Activated naive CD4-positive, alpha-beta T cell treated with anti-CD3 and anti-CD28 coated beads for 36 hours (primary cell): ENCODE data around the gene GRK6. TPM values are rescaled to one million over a fixed set of nuclear protein-coding genes. Genes with fewer than 3 reads are reported as not detected.

ENCODE experiments used
- CTCF ChIA-PET: fragments of 350-600 bp; sonication (Branson Sonifier 250); formaldehyde crosslinking; loops from one replicate; lab custom pipeline; 2021; ENCODE audit warnings: antibody characterized with exemption; lab: Charles Lee
- DNase-seq: peaks from one replicate; pipeline ENCODE4 v3.0.0-alpha.2; 2020
- H3K27ac Mint-ChIP-seq: one replicate; pipeline ENCODE4 v1.8.0; 2021; ENCODE audit warnings: mild to moderate bottlenecking, mixed read lengths
- H3K27me3 Mint-ChIP-seq: one replicate; pipeline ENCODE4 v1.8.0; 2021; ENCODE audit warnings: low read depth, mixed read lengths
- H3K36me3 Mint-ChIP-seq: one replicate; pipeline ENCODE4 v1.8.0; 2021; ENCODE audit warnings: low read depth, mixed read lengths
- H3K4me1 Mint-ChIP-seq: one replicate; pipeline ENCODE4 v1.8.0; 2021; ENCODE audit warnings: low read depth, mixed read lengths
- H3K4me3 Mint-ChIP-seq: one replicate; pipeline ENCODE4 v1.8.0; 2021; ENCODE audit warnings: mild to moderate bottlenecking, moderate library complexity, mixed read lengths
- H3K9me3 Mint-ChIP-seq: one replicate; pipeline ENCODE4 v1.8.0; 2021; ENCODE audit warnings: mixed read lengths
- intact Hi-C: fragments of 100-400 bp; cut with micrococcal nuclease; formaldehyde crosslinking; loops from one replicate; pipeline ENCODE4 v1.15.1; 2023
- total RNA-seq, 2 experiments: library from RNA; stranded (reverse); gene quantifications; one replicate each; pipeline ENCODE4 v1.2.3, GENCODE V29; 2021

GRK6 gene
- total RNA-seq, 2 experiments from 2014 or later = 117 to 133 TPM

DNA sequence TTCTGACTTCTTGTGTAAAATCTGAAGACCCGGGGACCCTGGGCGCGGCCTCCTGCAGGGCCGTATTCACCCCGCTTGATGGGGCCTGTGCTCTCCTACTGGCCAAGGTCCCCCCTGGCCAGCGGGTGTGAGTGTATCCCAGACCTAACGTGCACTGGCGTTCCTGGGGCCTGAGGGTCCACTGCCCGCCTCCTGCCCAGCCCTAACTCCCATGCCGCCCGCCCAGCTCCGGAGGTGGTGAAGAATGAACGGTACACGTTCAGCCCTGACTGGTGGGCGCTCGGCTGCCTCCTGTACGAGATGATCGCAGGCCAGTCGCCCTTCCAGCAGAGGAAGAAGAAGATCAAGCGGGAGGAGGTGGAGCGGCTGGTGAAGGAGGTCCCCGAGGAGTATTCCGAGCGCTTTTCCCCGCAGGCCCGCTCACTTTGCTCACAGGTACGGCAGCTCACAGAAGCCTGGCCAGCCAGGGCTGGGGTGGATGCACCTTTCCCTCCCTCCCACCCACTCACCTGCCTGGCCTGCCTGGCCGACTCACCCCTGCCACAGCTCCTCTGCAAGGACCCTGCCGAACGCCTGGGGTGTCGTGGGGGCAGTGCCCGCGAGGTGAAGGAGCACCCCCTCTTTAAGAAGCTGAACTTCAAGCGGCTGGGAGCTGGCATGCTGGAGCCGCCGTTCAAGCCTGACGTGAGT is 9.5 kb downstream of the GRK6 start:
- no peak for DNase-seq
- CTCF ChIA-PET = interaction anchor here (1.1 to 1.4 kb wide), 2 partner anchors 9 to 22 kb away, joined by 4 read pairs; no protein-coding TSS in a partner anchor
- H3K36me3 Mint-ChIP-seq = peaks cover 69% of the 10 kb centered on the region
- no peak overlapping the region for H3K4me3 Mint-ChIP-seq
- peak overlapping the region; percentile 50 for H3K27ac Mint-ChIP-seq
- intact Hi-C loops = no loop called here
- H3K4me1 Mint-ChIP-seq = peaks cover 80% of the 10 kb centered on the region
- H3K9me3 Mint-ChIP-seq = no peaks in the 10 kb centered on the region
- no peaks in the 10 kb centered on the region for H3K27me3 Mint-ChIP-seq

GRCh38 chr5:177437623-177438022 is 11.1 kb downstream of the GRK6 start:
- H3K27me3 Mint-ChIP-seq = no peaks in the 10 kb centered on the region
- H3K36me3 Mint-ChIP-seq = peaks cover 63% of the 10 kb centered on the region
- no peak for DNase-seq
- intact Hi-C loops = no loop called here
- H3K4me1 Mint-ChIP-seq = peaks cover 72% of the 10 kb centered on the region
- no peak overlapping the region for H3K4me3 Mint-ChIP-seq
- no peaks in the 10 kb centered on the region for H3K9me3 Mint-ChIP-seq
- CTCF ChIA-PET = interaction anchor here (0.8 to 5.0 kb wide), 5 partner anchors 13 to 47 kb away, joined by 3 to 39 read pairs (median 4); no protein-coding TSS in a partner anchor
- peak overlapping the region; percentile 50 for H3K27ac Mint-ChIP-seq

DNA sequence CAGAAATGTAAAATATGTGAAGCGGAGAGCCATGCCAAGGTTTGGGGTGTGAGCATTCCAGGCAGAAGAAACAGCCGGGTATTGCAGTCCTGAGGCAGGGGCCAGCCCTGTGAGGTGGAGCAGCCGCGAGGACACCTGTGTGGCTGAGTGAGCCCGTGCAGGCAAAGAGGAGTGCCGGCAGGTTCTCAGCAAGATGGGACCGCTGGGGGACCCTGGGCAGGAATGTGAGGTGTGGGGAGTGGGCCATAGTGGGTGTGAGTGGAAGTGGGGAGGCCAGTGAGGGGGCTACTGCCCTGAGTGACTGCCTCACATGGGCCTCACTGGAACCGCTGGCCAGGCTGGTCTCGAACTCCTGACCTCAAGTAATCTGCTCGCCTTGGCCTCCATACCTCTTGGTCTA is 12.0 kb downstream of the GRK6 start:
- Mint-ChIP-seq H3K4me3 (no peak overlapping the region), H3K27me3 (no peaks in the 10 kb centered on the region), H3K4me1 (peaks cover 66% of the 10 kb centered on the region), H3K36me3 (peaks cover 56% of the 10 kb centered on the region), H3K9me3 (no peaks in the 10 kb centered on the region), H3K27ac (peak overlapping the region; percentile 73)
- intact Hi-C loops = no loop called here
- CTCF ChIA-PET = interaction anchor here (5.0 kb wide), 1 partner anchor 35 kb away, joined by 39 read pairs; no protein-coding TSS in a partner anchor
- DNase-seq = no peak

- Mint-ChIP-seq H3K4me1 (peaks cover 65% of the 10 kb centered on the region), H3K27ac (peak overlapping the region; percentile 90), H3K9me3 (no peaks in the 10 kb centered on the region), H3K4me3 (no peak overlapping the region), H3K27me3 (no peaks in the 10 kb centered on the region), H3K36me3 (peaks cover 50% of the 10 kb centered on the region)
- intact Hi-C loops = loop anchor here (1.0 kb wide), 1 partner anchor 10 kb away; no protein-coding TSS in a partner anchor
- CTCF ChIA-PET = interaction anchor here (0.6 to 5.0 kb wide), 6 partner anchors 16 to 77 kb away, joined by 3 to 39 read pairs (median 6); no protein-coding TSS in a partner anchor
- DNase-seq = no peak
Measured at GRCh38 chr5:177439518-177440053, 13.1 kb downstream of the GRK6 start.

- CTCF ChIA-PET = interaction anchor here (1.0 to 5.0 kb wide), 5 partner anchors 15 to 125 kb away, joined by 3 to 39 read pairs (median 7); no protein-coding TSS in a partner anchor
- H3K9me3 Mint-ChIP-seq = no peaks in the 10 kb centered on the region
- H3K4me1 Mint-ChIP-seq = peaks cover 66% of the 10 kb centered on the region
- H3K36me3 Mint-ChIP-seq = peaks cover 46% of the 10 kb centered on the region
- H3K4me3 Mint-ChIP-seq = no peak overlapping the region
- intact Hi-C loops = loop anchor here (1.0 kb wide), 1 partner anchor 11 kb away; no protein-coding TSS in a partner anchor
- H3K27me3 Mint-ChIP-seq = no peaks in the 10 kb centered on the region
- peak overlapping the region; percentile 90 for H3K27ac Mint-ChIP-seq
- DNase-seq = peak; percentile 84
Measured at GRCh38 chr5:177440211-177440989, 13.9 kb downstream of the GRK6 start.

DNA sequence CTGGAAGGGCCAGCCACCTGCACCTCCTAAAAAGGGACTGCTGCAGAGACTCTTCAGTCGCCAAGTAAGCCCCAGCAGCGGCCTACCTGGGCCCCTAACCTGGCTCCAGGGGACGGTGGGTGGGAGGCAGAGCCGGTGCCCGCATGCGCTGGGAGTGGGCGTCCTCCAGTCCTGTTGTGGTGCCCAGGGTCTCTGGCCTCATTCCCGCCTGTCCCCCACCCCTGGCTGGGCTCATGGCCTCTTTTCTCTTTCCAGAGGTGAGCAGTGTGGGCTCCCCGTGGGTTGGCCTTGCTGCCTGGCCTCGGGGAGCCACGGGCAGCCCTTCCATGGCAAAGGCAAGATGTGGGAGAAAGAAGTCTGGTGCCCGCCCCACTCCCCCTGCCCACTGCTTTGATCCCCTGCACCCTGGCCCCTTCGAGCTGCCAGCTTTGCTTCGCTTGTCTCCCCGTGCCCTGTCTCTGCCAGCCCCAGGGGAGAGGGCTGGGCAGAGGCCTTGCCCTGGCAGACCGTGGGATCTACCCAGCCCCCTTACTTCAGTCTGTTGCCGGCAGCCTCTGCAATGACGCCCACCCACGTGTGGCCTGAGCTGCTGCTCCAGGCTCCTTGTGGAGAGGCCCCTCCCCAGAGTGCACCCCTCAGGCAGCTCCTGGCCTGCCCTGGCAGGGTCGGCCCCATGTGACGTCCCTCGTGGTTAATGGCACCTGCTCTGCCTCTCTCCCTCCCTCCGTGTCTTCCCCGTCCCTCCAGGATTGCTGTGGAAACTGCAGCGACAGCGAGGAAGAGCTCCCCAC is 14.7 kb downstream of the GRK6 start:
- CTCF ChIA-PET = interaction anchor here (1.0 to 7.0 kb wide), 5 partner anchors 14 to 126 kb away, joined by 3 to 53 read pairs (median 11); no protein-coding TSS in a partner anchor
- H3K27ac Mint-ChIP-seq = peak overlapping the region; percentile 90

DNA sequence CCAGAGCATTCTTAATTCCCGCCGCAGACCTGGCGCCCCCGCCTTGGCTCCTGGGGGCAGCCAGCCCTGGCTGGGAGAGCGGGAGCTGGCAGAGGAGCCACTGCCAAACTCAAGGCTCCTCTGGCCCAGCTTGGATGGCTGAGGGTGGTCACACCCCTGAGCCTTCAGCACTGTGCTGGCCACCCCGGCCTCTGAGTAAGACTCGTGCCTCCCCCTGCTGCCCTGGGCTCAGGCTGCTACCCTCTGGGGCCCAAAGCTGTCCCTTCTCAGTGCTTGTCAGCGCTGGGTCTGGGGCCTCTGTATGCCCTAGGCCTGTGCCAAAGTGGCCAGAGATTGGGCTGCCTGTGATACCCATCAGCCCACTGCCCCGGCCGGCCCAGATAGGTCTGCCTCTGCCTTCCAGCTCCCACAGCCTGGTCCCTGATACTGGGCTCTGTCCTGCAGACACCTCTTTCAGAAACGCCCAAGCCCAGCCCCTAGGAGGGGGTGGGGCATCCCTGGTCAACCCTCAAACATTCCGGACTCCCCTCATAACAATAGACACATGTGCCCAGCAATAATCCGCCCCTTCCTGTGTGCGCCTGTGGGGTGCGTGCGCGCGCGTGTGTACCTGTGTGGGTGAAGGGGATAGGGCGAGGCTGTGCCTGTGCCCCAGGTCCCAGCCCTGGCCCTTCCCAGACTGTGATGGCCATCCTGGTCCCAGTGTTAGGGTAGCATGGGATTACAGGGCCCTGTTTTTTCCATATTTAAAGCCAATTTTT is 15.8 kb downstream of the GRK6 start:
- Mint-ChIP-seq H3K9me3 (no peaks in the 10 kb centered on the region), H3K4me1 (peaks cover 61% of the 10 kb centered on the region), H3K36me3 (peaks cover 32% of the 10 kb centered on the region), H3K27ac (peak overlapping the region; percentile 59), H3K27me3 (no peaks in the 10 kb centered on the region), H3K4me3 (no peak overlapping the region)
- CTCF ChIA-PET = interaction anchor here (5.9 to 8.6 kb wide), 3 partner anchors 9 to 37 kb away, joined by 37 to 131 read pairs (median 53); no protein-coding TSS in a partner anchor
- DNase-seq = no peak
- intact Hi-C loops = no loop called here

More for the DNA sequence above, 14.7 kb downstream of the GRK6 start:
- Mint-ChIP-seq H3K4me3 (no peak overlapping the region), H3K9me3 (no peaks in the 10 kb centered on the region), H3K4me1 (peaks cover 68% of the 10 kb centered on the region), H3K27me3 (no peaks in the 10 kb centered on the region), H3K36me3 (peaks cover 42% of the 10 kb centered on the region)
- intact Hi-C loops = loop anchor here (1.0 kb wide), 1 partner anchor 12 kb away; no protein-coding TSS in a partner anchor
- DNase-seq = no peak

- no peak overlapping the region for H3K4me3 Mint-ChIP-seq
- peaks cover 20% of the 10 kb centered on the region for H3K36me3 Mint-ChIP-seq
- no peaks in the 10 kb centered on the region for H3K9me3 Mint-ChIP-seq
- H3K27ac Mint-ChIP-seq = peak overlapping the region; percentile 92
- H3K27me3 Mint-ChIP-seq = no peaks in the 10 kb centered on the region
- DNase-seq = no peak
- CTCF ChIA-PET = interaction anchor here (0.6 to 8.6 kb wide), 6 partner anchors 10 to 53 kb away, joined by 4 to 131 read pairs (median 41); no protein-coding TSS in a partner anchor
- peaks cover 62% of the 10 kb centered on the region for H3K4me1 Mint-ChIP-seq
- intact Hi-C loops = no loop called here
Measured at GRCh38 chr5:177443144-177443983, 16.9 kb downstream of the GRK6 start.

DNA sequence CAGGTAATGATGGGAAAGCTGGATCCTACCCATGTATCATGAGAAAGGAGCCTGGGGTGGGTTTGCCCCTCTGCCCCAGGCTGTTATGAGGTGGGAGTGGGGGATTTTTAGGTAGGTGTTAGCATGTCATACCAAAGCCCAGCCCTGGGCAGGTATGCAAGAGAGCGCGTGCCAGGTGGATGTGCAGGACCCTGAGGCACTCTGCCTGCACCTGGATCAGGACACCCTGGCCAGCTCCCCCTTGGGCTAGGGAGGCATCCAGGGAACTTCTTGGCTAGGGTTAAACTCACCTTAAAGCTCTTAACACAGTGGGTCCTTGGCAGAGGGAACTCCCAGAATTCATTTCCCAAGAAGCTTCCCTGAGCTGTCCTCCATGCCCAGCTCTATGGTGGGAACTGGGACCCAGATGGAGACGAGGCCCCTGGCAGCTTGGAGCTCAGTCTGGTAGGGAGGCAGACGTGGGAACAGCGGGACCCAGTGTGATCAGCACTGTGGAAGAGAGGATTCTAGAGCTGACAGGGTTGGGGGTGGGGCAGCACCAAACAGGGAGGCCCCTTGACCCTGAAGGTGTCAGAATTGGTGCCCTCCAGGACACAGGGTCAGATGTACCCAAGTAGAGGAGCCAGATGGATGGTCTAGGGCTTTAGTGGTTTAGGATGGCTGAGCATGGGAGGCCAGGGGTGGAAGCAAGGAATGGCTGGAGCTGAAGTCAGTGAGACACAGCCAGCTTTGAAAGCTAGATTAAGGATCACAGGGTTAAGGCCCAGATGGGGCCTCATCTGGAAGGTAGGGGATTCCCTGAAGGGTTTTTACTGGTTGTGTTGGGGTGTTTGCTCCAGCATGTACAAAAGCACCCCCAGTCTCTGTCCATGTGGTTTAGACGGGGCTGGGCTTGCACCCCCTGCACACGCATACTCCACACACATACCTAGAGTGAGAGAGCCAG is 17.9 kb downstream of the GRK6 start:
- intact Hi-C loops = loop anchor here (1.0 to 2.0 kb wide), 3 partner anchors 10 to 40 kb away; no protein-coding TSS in a partner anchor
- Mint-ChIP-seq H3K9me3 (no peaks in the 10 kb centered on the region), H3K27me3 (no peaks in the 10 kb centered on the region), H3K36me3 (peaks cover 14% of the 10 kb centered on the region), H3K4me1 (peaks cover 60% of the 10 kb centered on the region), H3K27ac (peak overlapping the region; percentile 92), H3K4me3 (peak overlapping the region; percentile 25)
- peak; percentile 56 for DNase-seq
- CTCF ChIA-PET = interaction anchor here (1.3 to 8.6 kb wide), 6 partner anchors 11 to 134 kb away, joined by 4 to 131 read pairs (median 41); no protein-coding TSS in a partner anchor
